ENCODE results near the gene FAM240B.

The FAM240B gene

GRCh38 chr9:38686933-38687332 lies 33.0 kb downstream of the FAM240B start:
- Histone ChIP-seq H2AFZ (ENCODE audit: low read depth) (no peak overlapping the region), H3K27ac (no peak overlapping the region), H3K79me2 (ENCODE audit: insufficient read depth, low read depth) (no peaks in the 10 kb centered on the region), H3K36me3 (ENCODE audit: insufficient read depth) (no peaks in the 10 kb centered on the region), H3K4me3 (IDR thresholded peaks at IDR 0.05; ENCODE audit: insufficient read depth, low read depth, low read length) (no peak overlapping the region), H3K27me3 (ENCODE audit: insufficient read depth, low read depth) (no peaks in the 10 kb centered on the region), H3K4me2 (no peak overlapping the region), H4K20me1 (ENCODE audit: insufficient read depth) (no peaks in the 10 kb centered on the region), H3K9ac (no peak overlapping the region), H3K4me1 (ENCODE audit: low read depth, poor library complexity, severe bottlenecking) (no peaks in the 10 kb centered on the region)
- no peak for TF ChIP-seq CTCF (conservative IDR thresholded peaks at IDR 0.05; ENCODE audit: low read depth, low read length)

GRCh38 chr9:38685535-38685934 lies 34.4 kb downstream of the FAM240B start:
- H3K27me3 ChIP-seq (ENCODE audit: insufficient read depth, low read depth) = no peaks in the 10 kb centered on the region
- H3K9ac ChIP-seq = no peak overlapping the region
- no peak overlapping the region for H2AFZ ChIP-seq (ENCODE audit: low read depth)
- no peak overlapping the region for H3K27ac ChIP-seq
- TF ChIP-seq CTCF (conservative IDR thresholded peaks at IDR 0.05; ENCODE audit: low read depth, low read length) = no peak
- no peaks in the 10 kb centered on the region for H3K79me2 ChIP-seq (ENCODE audit: insufficient read depth, low read depth)
- H4K20me1 ChIP-seq (ENCODE audit: insufficient read depth) = no peaks in the 10 kb centered on the region
- no peaks in the 10 kb centered on the region for H3K4me1 ChIP-seq (ENCODE audit: low read depth, poor library complexity, severe bottlenecking)
- no peak overlapping the region for H3K4me3 ChIP-seq (IDR thresholded peaks at IDR 0.05; ENCODE audit: insufficient read depth, low read depth, low read length)
- H3K36me3 ChIP-seq (ENCODE audit: insufficient read depth) = no peaks in the 10 kb centered on the region
- H3K4me2 ChIP-seq = no peak overlapping the region

GRCh38 chr9:38683336-38683735 lies 36.6 kb downstream of the FAM240B start:
- H3K36me3 ChIP-seq (ENCODE audit: insufficient read depth) = no peaks in the 10 kb centered on the region
- no peak overlapping the region for H3K4me3 ChIP-seq (IDR thresholded peaks at IDR 0.05; ENCODE audit: insufficient read depth, low read depth, low read length)
- H3K79me2 ChIP-seq (ENCODE audit: insufficient read depth, low read depth) = no peaks in the 10 kb centered on the region
- H3K27ac ChIP-seq = no peak overlapping the region
- H3K4me1 ChIP-seq (ENCODE audit: low read depth, poor library complexity, severe bottlenecking) = no peaks in the 10 kb centered on the region
- no peak overlapping the region for H3K9ac ChIP-seq
- no peak for TF ChIP-seq CTCF (conservative IDR thresholded peaks at IDR 0.05; ENCODE audit: low read depth, low read length)
- no peak overlapping the region for H2AFZ ChIP-seq (ENCODE audit: low read depth)
- H4K20me1 ChIP-seq (ENCODE audit: insufficient read depth) = no peaks in the 10 kb centered on the region
- no peaks in the 10 kb centered on the region for H3K27me3 ChIP-seq (ENCODE audit: insufficient read depth, low read depth)
- no peak overlapping the region for H3K4me2 ChIP-seq

GRCh38 chr9:38682713-38683112 lies 37.2 kb downstream of the FAM240B start:
- Histone ChIP-seq H2AFZ (ENCODE audit: low read depth) (no peak overlapping the region), H3K4me1 (ENCODE audit: low read depth, poor library complexity, severe bottlenecking) (no peaks in the 10 kb centered on the region), H3K27ac (no peak overlapping the region), H3K27me3 (ENCODE audit: insufficient read depth, low read depth) (no peaks in the 10 kb centered on the region), H3K9ac (no peak overlapping the region), H3K79me2 (ENCODE audit: insufficient read depth, low read depth) (no peaks in the 10 kb centered on the region), H3K36me3 (ENCODE audit: insufficient read depth) (no peaks in the 10 kb centered on the region), H4K20me1 (ENCODE audit: insufficient read depth) (no peaks in the 10 kb centered on the region), H3K4me3 (IDR thresholded peaks at IDR 0.05; ENCODE audit: insufficient read depth, low read depth, low read length) (no peak overlapping the region), H3K4me2 (no peak overlapping the region)
- no peak for TF ChIP-seq CTCF (conservative IDR thresholded peaks at IDR 0.05; ENCODE audit: low read depth, low read length)
